Activated T-helper 2 cell treated with anti-CD3 and anti-CD28 coated beads, Interferon-gamma antibody, Interleukin-2, Interleukin-4, amounts not matched to agents 10 μg/mL and 5 μg/mL and 100 μg/mL, durations not matched to agents 14 hours and 24 hours and 36 hours (primary cell): Measurements from ENCODE around the gene SHISAL1. TPM values are rescaled to one million over a fixed set of nuclear protein-coding genes. Genes with fewer than 3 reads are reported as not detected.

ENCODE experiments used
- DNase-seq: peaks from one replicate; pipeline ENCODE4 v3.0.0; 2021; ENCODE audit warnings: low spot score
- H3K27ac Mint-ChIP-seq: one replicate; pipeline ENCODE4 v1.8.0; 2021; ENCODE audit warnings: mixed read lengths
- H3K27me3 Mint-ChIP-seq: one replicate; pipeline ENCODE4 v1.8.0; 2021; ENCODE audit warnings: low read depth, mixed read lengths
- H3K36me3 Mint-ChIP-seq: one replicate; pipeline ENCODE4 v1.8.0; 2021; ENCODE audit warnings: low read depth, mixed read lengths
- H3K4me1 Mint-ChIP-seq: one replicate; pipeline ENCODE4 v1.8.0; 2021; ENCODE audit warnings: low read depth, mixed read lengths
- H3K4me3 Mint-ChIP-seq: one replicate; pipeline ENCODE4 v1.8.0; 2021; ENCODE audit warnings: low read depth, mild to moderate bottlenecking, moderate library complexity, mixed read lengths
- H3K9me3 Mint-ChIP-seq: one replicate; pipeline ENCODE4 v1.8.0; 2021; ENCODE audit warnings: mixed read lengths
- intact Hi-C: fragments of 100-400 bp; cut with micrococcal nuclease; formaldehyde crosslinking; loops from one replicate; pipeline ENCODE4 v1.15.1; 2023
- total RNA-seq: library from RNA; stranded (reverse); gene quantifications from 2 replicates; pipeline ENCODE4 v1.2.3, GENCODE V29; 2022

SHISAL1 gene
- total RNA-seq, 1 donor from 2014 or later = not detected

DNA sequence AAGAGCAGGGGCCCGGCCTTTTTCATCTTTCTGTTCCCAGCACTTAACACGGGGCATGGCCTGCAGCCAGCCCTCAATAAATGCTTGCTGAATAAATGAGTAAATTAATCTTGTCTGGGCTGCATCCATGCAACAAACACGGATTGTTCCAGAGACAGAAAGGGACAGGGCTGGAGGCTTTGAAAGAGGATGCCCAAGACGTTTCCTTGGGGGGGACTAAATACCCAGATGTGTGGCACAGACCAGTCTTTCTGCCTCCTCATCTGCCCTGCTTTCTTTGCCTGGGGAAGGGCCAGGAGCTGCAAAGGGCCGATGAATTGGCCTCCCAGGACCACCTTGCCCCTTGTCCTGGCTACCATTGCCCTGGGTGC is 40.4 kb downstream of the SHISAL1 start:
- Mint-ChIP-seq H3K27ac (no peak overlapping the region), H3K9me3 (no peaks in the 10 kb centered on the region), H3K27me3 (peaks cover 2% of the 10 kb centered on the region), H3K4me1 (no peaks in the 10 kb centered on the region), H3K4me3 (no peak overlapping the region), H3K36me3 (no peaks in the 10 kb centered on the region)
- no peak for DNase-seq
- intact Hi-C loops = no loop called here

DNA sequence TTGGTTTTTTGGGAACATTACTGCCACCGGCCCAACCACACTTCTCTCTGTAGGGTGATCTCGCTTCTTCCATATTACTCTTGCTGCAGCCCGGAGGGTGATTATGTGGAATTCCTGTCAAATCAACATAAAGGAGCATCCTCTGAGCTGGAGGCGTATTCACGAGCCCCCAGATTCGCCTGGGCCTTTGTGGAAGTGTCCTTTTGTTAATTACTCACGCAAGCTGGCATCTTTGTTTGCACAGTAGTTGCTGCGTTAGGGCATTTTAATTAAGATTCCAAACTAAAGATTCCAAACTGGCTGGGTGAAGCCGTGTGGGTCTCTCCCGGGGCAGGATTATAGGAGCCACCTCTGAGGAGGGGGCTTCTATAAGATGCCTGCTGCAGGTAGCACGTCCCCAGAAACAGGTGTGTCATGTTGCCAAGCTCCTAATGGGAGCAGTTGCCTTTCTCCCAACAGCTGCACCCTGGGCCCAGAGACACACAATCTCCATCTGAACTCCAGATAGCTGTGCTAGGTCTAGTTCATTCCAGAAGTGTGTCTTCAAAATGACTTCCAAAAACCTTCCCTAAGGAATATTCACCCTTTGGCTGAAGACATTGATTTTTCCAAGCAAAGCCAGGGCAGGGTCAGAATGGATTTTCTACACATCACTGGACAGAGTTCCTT is 40.9 kb downstream of the SHISAL1 start:
- H3K4me1 Mint-ChIP-seq = no peaks in the 10 kb centered on the region
- no peaks in the 10 kb centered on the region for H3K9me3 Mint-ChIP-seq
- no peak overlapping the region for H3K4me3 Mint-ChIP-seq
- H3K36me3 Mint-ChIP-seq = no peaks in the 10 kb centered on the region
- H3K27ac Mint-ChIP-seq = no peak overlapping the region
- DNase-seq = no peak
- H3K27me3 Mint-ChIP-seq = peaks cover 2% of the 10 kb centered on the region
- intact Hi-C loops = no loop called here

GRCh38 chr22:44271010-44271500 is 41.7 kb downstream of the SHISAL1 start:
- Mint-ChIP-seq H3K4me1 (no peaks in the 10 kb centered on the region), H3K27ac (no peak overlapping the region), H3K4me3 (no peak overlapping the region), H3K36me3 (no peaks in the 10 kb centered on the region), H3K27me3 (peaks cover 2% of the 10 kb centered on the region), H3K9me3 (no peaks in the 10 kb centered on the region)
- DNase-seq = no peak
- intact Hi-C loops = no loop called here

- Mint-ChIP-seq H3K27me3 (peaks cover 2% of the 10 kb centered on the region), H3K36me3 (no peaks in the 10 kb centered on the region), H3K9me3 (no peaks in the 10 kb centered on the region), H3K4me3 (no peak overlapping the region), H3K4me1 (no peaks in the 10 kb centered on the region), H3K27ac (no peak overlapping the region)
- intact Hi-C loops = no loop called here
- DNase-seq = no peak
Observed at GRCh38 chr22:44270556-44270880, 42.2 kb downstream of the SHISAL1 start.

- no peak overlapping the region for H3K27ac Mint-ChIP-seq
- no peak for DNase-seq
- H3K4me3 Mint-ChIP-seq = no peak overlapping the region
- no peaks in the 10 kb centered on the region for H3K36me3 Mint-ChIP-seq
- H3K9me3 Mint-ChIP-seq = no peaks in the 10 kb centered on the region
- H3K4me1 Mint-ChIP-seq = no peaks in the 10 kb centered on the region
- intact Hi-C loops = no loop called here
- H3K27me3 Mint-ChIP-seq = peaks cover 2% of the 10 kb centered on the region
Observed at GRCh38 chr22:44269757-44270555, 42.8 kb downstream of the SHISAL1 start.

GRCh38 chr22:44269117-44269498 is 43.6 kb downstream of the SHISAL1 start:
- H3K27ac Mint-ChIP-seq = no peak overlapping the region
- no peaks in the 10 kb centered on the region for H3K36me3 Mint-ChIP-seq
- no peak overlapping the region for H3K4me3 Mint-ChIP-seq
- no peak for DNase-seq
- H3K9me3 Mint-ChIP-seq = no peaks in the 10 kb centered on the region
- peaks cover 2% of the 10 kb centered on the region for H3K27me3 Mint-ChIP-seq
- H3K4me1 Mint-ChIP-seq = no peaks in the 10 kb centered on the region
- intact Hi-C loops = no loop called here

GRCh38 chr22:44268431-44269116 is 44.2 kb downstream of the SHISAL1 start:
- no peak for DNase-seq
- H3K4me3 Mint-ChIP-seq = no peak overlapping the region
- H3K27me3 Mint-ChIP-seq = peaks cover under 1% of the 10 kb centered on the region
- no peak overlapping the region for H3K27ac Mint-ChIP-seq
- H3K9me3 Mint-ChIP-seq = no peaks in the 10 kb centered on the region
- intact Hi-C loops = no loop called here
- no peaks in the 10 kb centered on the region for H3K36me3 Mint-ChIP-seq
- H3K4me1 Mint-ChIP-seq = no peaks in the 10 kb centered on the region

- intact Hi-C loops = no loop called here
- H3K4me3 Mint-ChIP-seq = no peak overlapping the region
Observed at GRCh38 chr22:44267856-44268255, 44.9 kb downstream of the SHISAL1 start.

DNA sequence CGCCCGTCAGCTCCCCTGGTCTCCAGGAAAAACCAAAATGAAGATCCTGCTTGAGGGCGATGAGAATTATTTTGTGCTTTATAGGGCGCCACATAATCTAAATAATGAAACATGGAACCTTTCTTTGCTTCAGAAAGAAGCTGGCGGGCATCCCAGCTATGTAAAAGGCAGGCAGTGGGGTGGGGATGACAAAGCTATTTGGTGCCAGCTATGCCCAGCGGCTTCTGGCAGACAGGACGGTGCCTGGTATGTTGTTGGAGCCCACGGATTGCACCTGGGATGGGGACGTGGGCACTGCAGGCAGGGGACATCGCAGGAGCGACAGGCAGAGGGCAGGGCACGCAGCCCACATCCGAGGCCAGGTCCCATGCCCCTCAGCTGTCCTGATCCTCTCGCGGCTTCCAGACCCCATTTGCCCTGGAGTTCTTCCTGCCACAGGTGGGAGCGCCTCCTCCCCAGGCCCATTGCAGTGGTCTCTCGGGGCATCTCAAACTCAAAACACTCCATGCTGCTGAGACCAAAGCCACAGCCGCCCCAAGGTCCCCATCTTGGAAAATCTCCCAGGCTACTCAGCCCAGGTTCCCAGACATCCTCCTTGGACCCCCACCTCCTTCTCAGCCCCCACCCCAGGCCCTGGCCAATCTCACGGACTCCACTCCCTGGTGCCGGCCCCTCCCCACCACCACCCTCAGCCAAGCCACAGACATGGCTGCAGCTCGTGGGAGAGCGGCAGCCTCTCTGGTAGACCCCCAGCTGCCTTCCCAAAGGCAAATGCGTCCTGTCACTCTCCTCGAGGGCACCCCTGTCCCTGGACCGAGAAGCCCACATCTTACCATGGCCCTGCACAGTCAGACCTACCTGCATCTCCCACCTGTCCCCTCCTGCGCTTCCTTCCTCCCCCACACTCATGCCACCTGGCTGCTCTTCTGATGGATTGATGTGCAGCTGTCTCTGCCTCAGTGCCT is 45.7 kb downstream of the SHISAL1 start:
- no peak overlapping the region for H3K4me3 Mint-ChIP-seq
- H3K36me3 Mint-ChIP-seq = no peaks in the 10 kb centered on the region

More at GRCh38 chr22:44267856-44268255, 44.9 kb downstream of the SHISAL1 start:
- Mint-ChIP-seq H3K36me3 (no peaks in the 10 kb centered on the region), H3K9me3 (no peaks in the 10 kb centered on the region), H3K4me1 (no peaks in the 10 kb centered on the region), H3K27me3 (no peaks in the 10 kb centered on the region), H3K27ac (no peak overlapping the region)
- DNase-seq = no peak

DNA sequence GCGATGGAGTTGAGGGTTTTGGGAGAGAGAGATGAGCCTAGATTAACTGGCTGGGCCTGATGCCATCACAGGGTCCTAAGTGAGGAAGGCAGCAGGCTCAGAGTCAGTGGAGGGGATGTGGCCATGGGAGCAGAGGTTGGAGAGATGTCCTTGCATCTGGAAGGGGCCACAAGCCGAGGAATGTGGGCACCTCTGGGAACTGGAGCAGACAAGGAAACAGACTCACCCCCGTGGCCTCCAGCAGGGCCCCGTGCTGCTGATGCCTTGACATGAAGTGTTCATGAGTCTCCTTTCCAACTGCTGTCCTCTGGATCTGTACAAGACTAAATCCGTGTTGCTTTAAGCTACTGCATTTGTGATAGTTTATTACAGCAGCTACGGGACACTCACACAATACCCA is 49.2 kb downstream of the SHISAL1 start:
- intact Hi-C loops = no loop called here
- no peak for DNase-seq
- H3K4me1 Mint-ChIP-seq = no peaks in the 10 kb centered on the region
- H3K27ac Mint-ChIP-seq = no peak overlapping the region
- H3K27me3 Mint-ChIP-seq = no peaks in the 10 kb centered on the region
- no peaks in the 10 kb centered on the region for H3K36me3 Mint-ChIP-seq
- H3K4me3 Mint-ChIP-seq = no peak overlapping the region
- H3K9me3 Mint-ChIP-seq = no peaks in the 10 kb centered on the region

More for the DNA sequence above, 45.7 kb downstream of the SHISAL1 start:
- intact Hi-C loops = no loop called here
- Mint-ChIP-seq H3K27me3 (no peaks in the 10 kb centered on the region), H3K9me3 (no peaks in the 10 kb centered on the region), H3K27ac (no peak overlapping the region), H3K4me1 (no peaks in the 10 kb centered on the region)
- DNase-seq = no peak

DNA sequence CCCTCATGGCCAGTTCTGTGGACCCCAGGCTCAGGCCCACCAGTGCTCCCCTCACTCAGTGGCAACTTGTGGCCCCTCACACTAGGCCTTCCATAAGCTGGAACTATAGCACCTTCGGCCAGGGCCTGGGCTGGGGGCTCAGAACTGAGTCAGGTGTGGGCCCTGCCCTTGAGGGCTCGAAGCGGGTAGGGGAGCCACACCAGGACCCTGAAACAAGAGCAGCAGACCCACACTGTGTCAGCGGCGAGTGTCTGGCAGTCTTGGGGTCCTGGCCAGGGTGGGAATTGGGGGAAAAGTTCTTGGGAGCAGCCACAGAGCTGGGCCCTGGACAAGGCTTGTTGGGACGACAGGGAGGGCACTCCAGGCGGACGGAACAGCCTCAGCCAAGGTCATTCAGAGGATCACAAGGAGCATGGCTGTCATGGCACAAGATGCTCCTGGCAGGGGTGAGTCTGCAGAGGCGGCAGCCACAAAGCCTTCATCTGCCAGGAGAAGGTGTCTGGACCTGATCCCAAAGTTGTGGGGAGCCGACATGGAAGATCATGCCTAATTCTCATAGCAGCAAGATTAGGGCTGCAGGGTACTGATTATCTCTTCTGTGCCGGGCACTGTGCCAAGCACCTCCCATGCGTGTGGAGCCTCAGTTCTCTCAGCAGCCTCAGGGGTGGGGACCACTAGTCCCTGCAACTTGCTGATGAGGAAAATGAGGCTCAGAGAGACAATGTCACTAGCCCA is 50.7 kb downstream of the SHISAL1 start:
- H3K4me1 Mint-ChIP-seq = no peaks in the 10 kb centered on the region
- no peak overlapping the region for H3K27ac Mint-ChIP-seq
- DNase-seq = no peak
- H3K27me3 Mint-ChIP-seq = peaks cover 2% of the 10 kb centered on the region
- no peak overlapping the region for H3K4me3 Mint-ChIP-seq
- no peaks in the 10 kb centered on the region for H3K36me3 Mint-ChIP-seq
- intact Hi-C loops = no loop called here
- H3K9me3 Mint-ChIP-seq = no peaks in the 10 kb centered on the region
